SK-N-SH (cell line): ENCODE measurements around the gene JAG2.

ENCODE experiments used
- TF ChIP-seq, protein P1 (sequence below): IDR thresholded peaks from 2 replicates; pipeline ENCODE4 v1.4.0; 2012; ENCODE audit warnings: low read depth
- TF ChIP-seq, protein P2 (sequence below): fragments of 200-600 bp; sonication (generic); IDR thresholded peaks from 2 replicates; pipeline ENCODE4 v1.6.1; 2017; ENCODE audit warnings: antibody characterized with exemption, mild to moderate bottlenecking, moderate library complexity

DNA sequence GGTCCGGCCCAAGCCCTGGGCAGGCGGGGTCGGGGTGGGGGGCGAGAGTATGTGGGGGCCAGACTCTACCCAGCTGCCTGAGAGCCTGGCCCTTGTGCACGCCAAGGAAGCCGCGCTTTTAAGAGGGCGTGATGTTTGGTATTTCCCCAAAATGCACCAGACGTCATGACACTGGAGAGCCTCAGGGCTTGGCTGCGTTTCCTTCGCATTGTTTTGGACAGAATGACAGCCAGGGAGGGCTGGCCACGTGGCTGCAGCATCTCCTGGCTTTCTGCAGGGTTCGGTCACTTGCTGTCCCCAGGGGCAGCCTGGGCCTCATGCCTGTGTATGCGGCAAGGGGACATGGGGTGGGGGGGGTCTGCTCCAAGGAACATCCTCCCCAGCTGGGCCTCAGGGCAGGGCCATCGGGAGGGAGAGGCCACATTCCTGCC lies 28.6 kb upstream of the JAG2 start:
- TF ChIP-seq, protein P1, sequence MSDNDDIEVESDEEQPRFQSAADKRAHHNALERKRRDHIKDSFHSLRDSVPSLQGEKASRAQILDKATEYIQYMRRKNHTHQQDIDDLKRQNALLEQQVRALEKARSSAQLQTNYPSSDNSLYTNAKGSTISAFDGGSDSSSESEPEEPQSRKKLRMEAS, result no peak
- TF ChIP-seq, protein P2, sequence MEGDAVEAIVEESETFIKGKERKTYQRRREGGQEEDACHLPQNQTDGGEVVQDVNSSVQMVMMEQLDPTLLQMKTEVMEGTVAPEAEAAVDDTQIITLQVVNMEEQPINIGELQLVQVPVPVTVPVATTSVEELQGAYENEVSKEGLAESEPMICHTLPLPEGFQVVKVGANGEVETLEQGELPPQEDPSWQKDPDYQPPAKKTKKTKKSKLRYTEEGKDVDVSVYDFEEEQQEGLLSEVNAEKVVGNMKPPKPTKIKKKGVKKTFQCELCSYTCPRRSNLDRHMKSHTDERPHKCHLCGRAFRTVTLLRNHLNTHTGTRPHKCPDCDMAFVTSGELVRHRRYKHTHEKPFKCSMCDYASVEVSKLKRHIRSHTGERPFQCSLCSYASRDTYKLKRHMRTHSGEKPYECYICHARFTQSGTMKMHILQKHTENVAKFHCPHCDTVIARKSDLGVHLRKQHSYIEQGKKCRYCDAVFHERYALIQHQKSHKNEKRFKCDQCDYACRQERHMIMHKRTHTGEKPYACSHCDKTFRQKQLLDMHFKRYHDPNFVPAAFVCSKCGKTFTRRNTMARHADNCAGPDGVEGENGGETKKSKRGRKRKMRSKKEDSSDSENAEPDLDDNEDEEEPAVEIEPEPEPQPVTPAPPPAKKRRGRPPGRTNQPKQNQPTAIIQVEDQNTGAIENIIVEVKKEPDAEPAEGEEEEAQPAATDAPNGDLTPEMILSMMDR, result no peak
